Stimulated activated CD4-positive, alpha-beta T cell treated with anti-CD3 and anti-CD28 coated beads, Interleukin-2, amount 100 ng/mL, for 48 hours (primary cell): ENCODE results near the gene TP63.
"Not testable (repeated sequence)": the region's sequence is repeated elsewhere in the genome, so short reads cannot be mapped to it uniquely, and the experiment has no call there.

Experiments
- DNase-seq, 2 donors: peaks; one replicate each; pipeline ENCODE4 v3.0.0-alpha.2; 2020

Gene TP63

DNA sequence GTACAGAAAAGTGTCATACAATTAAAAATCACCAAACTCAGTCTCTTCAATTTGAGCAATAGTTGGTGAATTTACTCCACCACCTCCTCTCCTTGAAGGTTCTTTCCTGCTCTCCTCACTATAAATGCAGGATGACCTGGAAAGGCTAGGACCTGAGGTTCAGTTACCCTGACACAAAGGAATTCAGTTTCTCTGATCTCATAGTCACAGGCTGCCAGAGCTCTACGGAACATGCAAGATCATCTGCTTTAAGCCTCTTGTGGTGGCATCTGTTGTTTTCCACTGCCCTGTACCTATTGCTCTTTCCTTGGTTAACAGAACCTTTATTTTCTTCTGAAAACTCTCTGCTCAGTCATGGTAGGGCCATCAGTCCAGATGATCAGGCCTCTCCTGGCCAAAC lies 4.9 kb upstream of the TP63 start:
- no peak for DNase-seq

DNA sequence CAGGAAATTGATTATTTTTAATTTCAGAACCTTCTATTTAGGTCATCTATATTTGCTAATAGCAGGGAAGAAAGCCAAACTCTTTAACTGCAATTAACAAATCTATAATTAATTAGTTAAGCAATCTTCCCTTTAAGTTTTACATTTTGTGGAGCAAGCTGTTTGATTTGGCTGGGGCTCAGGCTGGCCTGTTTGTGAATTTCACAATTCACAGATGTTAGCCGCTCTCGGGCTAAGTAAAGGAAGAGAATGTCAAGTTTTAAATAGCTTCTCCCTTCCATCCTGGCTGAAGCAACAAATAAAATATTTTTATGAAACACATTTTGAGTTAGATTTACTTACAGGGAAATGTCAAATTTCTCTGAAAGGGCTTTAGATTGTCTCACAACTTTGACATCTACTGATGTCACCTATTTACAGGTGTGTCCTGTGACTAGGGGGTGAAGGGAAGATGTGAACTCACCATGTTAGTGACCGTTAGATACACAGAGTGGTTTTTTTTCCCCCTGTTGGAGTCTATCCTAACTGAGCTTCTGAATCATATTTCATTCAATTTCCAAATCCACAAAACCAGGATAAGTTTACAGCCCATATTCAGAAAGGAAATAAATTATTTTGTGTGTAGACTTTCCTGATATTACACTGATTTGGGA lies 1.3 kb upstream of the TP63 start:
- DNase-seq = no peak

DNA sequence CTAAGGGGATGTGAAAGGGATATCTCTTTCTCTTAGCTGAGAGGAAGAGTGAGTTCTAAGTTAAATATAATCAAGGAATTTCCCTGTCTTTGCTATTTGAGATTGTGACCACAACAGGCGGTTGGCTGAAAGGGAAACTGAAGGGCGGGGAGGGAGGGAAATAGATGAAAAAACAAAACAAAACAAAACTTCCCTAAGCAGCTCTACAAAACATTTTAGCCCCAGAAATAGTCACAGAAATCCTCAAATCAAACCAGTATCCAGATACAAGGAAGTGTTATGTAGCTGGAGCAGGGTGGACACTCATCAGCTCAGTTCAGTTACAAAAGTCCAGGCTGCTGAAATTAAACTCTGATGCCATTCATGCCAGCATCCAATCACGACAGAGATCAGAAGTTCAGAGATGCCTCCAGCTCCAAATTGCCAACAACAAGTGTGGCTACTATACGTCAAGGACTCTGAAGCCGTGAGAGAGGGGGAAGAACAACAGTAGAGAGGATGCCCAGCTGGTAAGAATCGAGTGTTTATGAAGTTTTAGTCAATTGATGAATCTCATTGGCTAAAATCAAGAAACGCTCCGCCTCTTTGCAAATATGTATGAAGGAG lies 319 bp upstream of the TP63 start:
- no peak for DNase-seq

GRCh38 chr3:189631409-189631808 lies 220 bp downstream of the TP63 start:
- no peak for DNase-seq

DNA sequence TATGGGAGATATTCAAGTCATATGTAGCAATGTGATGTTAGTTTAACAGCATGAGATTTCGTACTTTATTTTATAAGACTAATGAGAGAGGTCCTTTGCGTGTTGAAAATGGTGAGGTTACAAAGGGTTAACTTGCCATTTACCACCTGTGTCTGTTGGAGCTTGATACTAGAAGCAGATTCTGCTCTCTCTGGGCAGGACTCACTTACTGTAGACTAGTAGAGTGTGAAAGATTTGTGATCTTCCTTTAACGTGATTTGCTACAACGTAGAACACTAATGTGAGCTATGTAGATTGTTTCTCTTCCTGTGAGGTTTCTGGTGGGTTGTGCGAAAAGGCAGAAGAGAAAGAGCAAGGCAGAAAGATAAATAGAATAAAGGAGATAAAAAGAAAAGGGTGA lies 1.1 kb downstream of the TP63 start:
- no peak for DNase-seq

- DNase-seq = no peak
Observed at GRCh38 chr3:189635339-189635738, 4.2 kb downstream of the TP63 start.

- DNase-seq = no peak
Observed at GRCh38 chr3:189636048-189636447, 4.9 kb downstream of the TP63 start.

- no peak for DNase-seq
Observed at GRCh38 chr3:189637750-189638149, 6.6 kb downstream of the TP63 start.

- DNase-seq = no peak
Observed at GRCh38 chr3:189638276-189639031, 7.3 kb downstream of the TP63 start.

GRCh38 chr3:189641776-189642175 lies 10.6 kb downstream of the TP63 start:
- no peak for DNase-seq

GRCh38 chr3:189646853-189647542 lies 15.8 kb downstream of the TP63 start:
- DNase-seq = no peak

DNA sequence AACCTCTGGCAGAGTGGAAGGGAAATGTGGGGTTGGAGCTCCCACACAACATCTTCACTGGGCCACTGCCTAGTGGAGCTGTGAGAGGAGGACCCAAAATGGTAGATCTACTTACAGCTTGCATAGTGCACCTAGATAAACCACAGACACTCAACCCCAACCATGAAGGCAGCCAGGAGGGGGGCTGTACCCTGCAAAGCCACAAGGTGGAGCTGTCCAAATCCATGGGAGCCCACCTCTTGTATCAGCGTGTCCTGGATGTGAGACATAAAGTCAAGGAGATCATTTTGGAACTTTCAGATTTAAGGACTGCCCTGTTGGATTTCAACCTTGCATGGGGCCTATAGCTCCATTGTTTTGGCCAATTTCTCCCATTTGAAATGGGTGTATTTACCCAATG lies 20.9 kb downstream of the TP63 start:
- peak in 1 of 2 donors; percentile 2 for DNase-seq

DNA sequence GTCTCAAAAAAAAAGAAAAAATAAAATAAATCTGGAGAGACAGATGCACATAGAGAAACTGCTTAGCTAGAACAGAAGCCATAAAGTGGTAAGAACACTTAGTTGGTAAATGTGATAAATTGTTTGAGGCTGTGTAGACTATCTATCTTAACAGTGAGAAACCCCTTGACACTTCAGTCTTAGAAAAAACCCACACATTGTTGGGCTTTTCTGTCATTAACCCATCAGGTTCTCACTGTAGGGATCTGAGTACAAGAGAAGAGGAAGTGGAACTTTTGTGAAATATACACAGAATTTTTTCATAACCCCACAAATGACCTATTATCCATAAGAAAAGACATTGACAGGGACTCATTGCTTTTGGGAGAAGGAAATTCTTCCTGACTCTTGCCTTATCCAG lies 24.4 kb downstream of the TP63 start:
- DNase-seq = no peak

DNA sequence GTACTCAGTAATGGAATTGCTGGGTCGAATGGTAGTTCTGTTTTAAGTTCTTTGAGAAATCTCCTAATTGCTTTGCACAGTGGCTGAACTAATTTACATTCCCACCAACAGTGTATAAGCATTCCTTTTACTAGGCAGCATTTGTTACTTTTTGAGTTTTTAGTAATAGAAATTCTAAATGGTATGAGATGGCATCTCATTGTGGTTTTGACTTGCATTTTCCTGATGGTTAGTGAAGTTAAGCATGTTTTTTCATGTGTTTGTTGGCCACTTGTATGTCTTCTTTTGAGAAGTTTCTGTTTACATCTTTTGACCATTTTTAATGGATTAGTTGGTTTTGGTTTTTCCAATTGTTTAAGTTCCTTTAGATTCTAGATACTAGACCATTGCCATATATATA lies 28.4 kb downstream of the TP63 start:
- DNase-seq = no peak

DNA sequence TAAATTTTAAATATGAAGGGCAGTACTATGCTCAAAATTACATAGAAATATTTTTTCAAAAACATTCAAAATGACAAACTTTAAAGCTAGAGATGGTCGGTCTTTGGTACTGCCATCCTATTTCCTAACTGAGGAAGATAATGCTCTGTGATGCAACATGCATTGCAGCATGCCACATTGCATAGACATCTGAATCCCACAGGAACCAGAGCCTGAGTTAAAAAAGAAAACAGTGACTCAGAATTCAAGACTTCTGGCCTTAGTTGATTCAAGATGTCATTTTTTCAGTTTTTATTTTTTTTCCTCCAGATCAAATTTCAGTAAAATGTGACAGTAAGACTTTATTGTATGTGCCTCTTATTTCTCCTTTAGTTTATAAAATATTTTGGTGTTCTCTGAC lies 33.1 kb downstream of the TP63 start:
- no peak for DNase-seq

DNA sequence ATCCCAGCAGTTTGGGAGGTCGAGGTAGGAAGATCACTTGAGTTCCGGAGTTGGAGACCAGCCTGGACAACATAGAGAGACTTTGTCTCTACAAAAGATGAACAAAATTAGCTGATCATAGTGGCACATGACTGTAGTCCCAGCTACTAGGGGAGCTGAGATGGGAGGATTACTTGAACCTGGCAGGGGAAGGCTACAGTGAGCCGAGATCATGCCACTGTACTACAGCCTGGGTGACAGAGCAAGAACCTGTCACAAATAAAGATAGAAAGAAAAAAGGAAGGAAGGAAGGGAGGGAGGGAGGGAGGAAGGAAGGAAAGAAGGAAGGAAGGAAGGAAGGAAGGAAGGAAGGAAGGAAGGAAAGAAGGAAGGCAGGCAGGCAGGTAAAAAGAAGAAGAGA lies 41.2 kb downstream of the TP63 start:
- DNase-seq = not testable (repeated sequence)

DNA sequence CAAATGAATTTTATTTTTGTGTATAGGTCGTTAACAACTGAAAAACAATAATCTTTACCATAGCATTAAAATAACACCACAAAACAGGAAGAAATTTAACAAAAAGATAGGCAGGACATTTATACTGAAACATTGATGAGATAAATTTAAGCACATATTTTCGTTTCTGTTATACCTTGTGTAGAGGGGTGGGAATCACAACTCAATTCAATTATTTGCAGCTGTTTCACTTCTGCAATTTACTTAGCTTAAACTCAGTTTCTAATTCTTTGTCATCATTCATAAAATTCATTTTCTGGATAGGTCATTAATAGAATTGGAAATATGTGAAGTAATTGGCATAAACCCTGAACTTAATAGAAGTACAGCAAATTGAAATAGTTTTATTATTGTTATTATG lies 42.3 kb downstream of the TP63 start:
- DNase-seq = no peak

GRCh38 chr3:189674249-189674913 lies 43.2 kb downstream of the TP63 start:
- DNase-seq = no peak

GRCh38 chr3:189677667-189678066 lies 46.5 kb downstream of the TP63 start:
- DNase-seq = no peak

GRCh38 chr3:189680723-189681122 lies 49.5 kb downstream of the TP63 start:
- DNase-seq = no peak

GRCh38 chr3:189683546-189684255 lies 52.5 kb downstream of the TP63 start:
- no peak for DNase-seq

DNA sequence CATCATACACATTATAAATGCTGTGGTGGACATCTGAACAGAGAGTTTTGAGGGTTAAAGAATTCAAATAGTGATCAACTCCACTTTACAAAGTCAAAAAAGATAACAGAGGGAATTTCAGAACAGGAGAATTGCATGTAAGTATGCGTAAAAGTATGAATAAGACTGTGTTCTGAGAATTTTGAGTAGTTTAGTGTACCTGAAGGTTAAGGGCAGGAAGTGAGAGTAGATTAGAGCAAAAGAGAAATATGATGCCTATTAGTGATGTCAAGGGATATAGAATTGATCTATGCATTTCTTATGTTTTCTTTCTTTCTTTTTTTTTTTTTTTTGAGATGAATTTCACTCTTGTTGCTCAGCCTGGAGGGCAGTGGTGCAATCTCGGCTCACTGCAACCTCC lies 53.1 kb downstream of the TP63 start:
- DNase-seq = no peak

DNA sequence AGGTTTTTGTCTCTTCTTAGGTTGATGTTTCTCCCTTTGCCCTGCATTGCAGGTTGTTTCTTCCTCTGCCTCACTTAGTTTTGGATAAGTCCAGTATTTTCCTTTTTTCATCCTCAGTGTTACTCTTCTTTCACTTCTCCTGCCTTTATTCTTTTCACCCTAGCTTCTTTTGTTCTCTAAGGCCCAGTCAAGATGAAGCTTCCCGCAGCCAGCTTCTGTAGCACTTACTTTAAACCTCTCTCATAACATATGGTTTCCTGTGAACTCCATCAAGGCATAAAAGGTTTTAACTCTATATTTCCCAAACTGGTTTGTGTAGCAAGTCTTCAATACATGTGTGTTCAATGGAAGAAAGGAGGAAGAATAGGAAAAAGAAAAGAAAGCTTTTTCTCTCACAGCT lies 54.1 kb downstream of the TP63 start:
- no peak for DNase-seq
